ENCODE measurements around the gene EFS.

EFS gene

GRCh38 chr14:23378612-23379220 is 13.7 kb upstream of the EFS start:
- no peak for DNase-seq (ENCODE audit: low read depth in 2 of 2)

- no peak for DNase-seq (ENCODE audit: low read depth in 2 of 2)
Observed at GRCh38 chr14:23377573-23378563, 12.9 kb upstream of the EFS start.

DNA sequence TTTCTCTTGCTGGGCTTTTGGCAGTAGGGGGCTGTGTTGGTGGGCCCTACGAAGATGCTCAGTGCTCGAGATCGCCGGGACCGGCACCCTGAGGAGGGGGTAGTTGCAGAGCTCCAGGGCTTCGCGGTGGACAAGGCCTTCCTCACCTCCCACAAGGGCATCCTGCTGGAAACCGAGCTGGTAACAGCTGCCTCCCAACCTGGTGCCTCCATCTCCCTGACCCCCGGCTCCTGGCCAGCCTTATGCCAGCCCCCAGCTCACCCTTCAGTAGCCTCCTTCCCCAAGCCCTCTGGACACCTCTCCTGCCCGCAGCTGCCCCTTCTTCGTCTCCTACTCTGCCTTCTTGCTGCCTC is 12.2 kb upstream of the EFS start:
- no peak for DNase-seq (ENCODE audit: low read depth in 2 of 2)

DNA sequence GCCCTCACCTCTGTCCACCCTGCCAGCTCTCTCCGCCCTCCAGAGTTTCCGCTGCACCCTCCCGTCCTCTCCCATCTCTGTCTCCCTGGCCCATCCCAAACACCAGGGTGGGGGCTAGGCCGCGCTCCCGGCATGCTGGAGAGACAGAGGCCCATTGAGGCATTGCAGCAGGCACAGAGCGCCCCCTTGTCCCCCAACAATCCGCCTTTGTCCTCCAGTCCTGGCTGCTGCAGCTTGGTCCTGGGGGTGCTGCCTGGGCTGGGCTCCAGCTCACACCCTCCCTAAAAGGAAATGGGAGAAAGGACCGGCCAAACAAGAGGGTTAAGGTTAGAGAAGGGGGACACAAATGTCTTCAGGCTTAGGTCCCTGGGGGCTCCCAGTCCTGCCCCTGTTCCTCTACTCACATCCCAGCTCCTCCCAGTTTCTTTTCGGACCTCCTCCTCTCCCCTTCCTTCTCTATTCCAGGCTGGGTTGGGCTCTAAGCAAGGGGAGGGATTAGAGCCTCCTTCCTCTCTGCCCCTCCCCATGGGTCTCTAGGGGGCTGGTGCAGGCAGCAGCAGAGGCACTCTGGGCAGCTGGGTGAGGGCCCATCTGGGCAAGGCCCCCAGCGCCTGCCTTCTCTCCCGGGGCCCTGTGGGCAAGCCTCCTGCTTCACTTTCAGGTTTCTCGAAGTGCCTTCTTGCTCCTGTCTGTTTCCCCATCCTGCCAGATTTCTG is 11.7 kb upstream of the EFS start, which contains the start of gene CMTM5:
Gene CMTM5 (plus strand): TSS at position 565 of the 716 bp plus-strand sequence. CDS start 206 bp downstream, outside the sequence.
- no peak for DNase-seq (ENCODE audit: low read depth in 2 of 2)

GRCh38 chr14:23375527-23376251 is 10.7 kb upstream of the EFS start:
- no peak for DNase-seq (ENCODE audit: low read depth in 2 of 2)

GRCh38 chr14:23373041-23373440 is 8.1 kb upstream of the EFS start:
- no peak for DNase-seq (ENCODE audit: low read depth in 2 of 2)

- DNase-seq (ENCODE audit: low read depth in 2 of 2), result no peak
Observed at GRCh38 chr14:23372509-23372908, 7.5 kb upstream of the EFS start, which contains the start of gene IL25. Gene IL25 (plus strand): TSS chr14:23372809.

DNA sequence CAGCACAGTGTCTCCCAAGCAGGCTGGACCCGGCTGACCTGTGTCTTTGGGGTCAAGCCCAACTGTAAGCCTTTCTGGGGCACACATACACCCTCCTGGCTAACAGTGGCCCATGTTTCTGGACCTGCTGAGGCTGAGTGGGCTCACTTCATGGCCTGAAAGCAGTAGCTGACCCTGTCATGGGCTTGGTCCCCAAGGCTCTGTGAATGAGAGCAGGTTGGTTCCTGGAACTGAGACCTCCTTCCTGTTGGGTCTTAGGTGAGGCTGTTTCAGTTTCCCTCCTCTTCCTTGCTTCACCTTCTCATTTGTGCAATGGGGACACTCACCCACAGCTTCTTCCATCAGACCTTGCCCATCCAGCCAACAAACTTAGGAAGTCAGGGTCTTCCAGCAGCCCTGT is 6.9 kb upstream of the EFS start:
- no peak for DNase-seq (ENCODE audit: low read depth in 2 of 2)

- DNase-seq (ENCODE audit: low read depth in 2 of 2), result no peak
Observed at GRCh38 chr14:23370221-23370620, 5.2 kb upstream of the EFS start.

DNA sequence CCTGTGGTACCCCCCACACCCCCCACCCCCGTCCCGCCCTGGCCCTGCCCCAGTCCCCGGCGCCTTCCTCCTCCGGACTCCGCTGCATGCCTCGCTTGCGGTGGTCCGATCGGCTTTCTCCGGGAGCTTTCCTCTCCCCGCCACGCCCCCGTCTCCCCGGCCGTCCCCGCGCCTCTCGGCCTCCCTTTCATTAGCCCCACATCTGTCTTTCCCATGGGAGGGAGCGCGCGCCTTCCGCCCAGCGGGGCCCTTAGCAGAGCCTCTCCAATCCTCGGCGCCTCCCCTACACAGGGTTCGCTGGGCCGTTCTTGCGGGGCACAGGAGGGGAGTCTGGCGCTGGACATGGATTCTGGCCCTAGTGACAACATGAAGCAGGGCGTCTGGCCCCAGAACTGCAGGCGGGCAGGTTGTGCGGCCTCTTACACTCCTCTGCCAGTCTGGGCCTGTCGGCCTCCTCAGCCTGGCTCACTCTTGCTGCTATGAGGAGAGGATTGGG is 1.5 kb upstream of the EFS start:
- DNase-seq (ENCODE audit: low read depth in 2 of 2), result no peak

- no peak for DNase-seq (ENCODE audit: low read depth in 2 of 2)
Observed at GRCh38 chr14:23365732-23366425, 907 bp upstream of the EFS start.

- DNase-seq (ENCODE audit: low read depth in 2 of 2), result no peak
Observed at GRCh38 chr14:23364164-23365035, 572 bp downstream of the EFS start.

DNA sequence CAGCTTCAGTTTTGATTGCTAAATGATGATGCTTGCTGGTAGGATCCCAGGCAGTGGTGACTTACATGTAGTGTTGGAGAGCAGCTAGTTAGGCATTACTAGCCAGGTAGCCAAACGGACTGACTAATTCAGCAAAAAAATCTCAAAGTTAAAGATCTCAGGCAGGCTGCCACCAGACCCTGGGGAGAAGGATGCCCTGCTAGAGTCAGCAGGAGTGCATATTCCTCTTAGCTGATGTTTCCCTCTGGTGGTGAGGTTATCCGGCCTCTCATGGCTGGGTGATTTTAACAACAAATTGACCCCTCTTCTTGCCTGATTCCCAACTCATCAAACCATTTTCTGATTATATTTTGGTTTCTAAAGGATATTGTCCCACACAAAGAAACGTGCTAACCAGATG is 2.8 kb downstream of the EFS start:
- no peak for DNase-seq (ENCODE audit: low read depth in 2 of 2)

GRCh38 chr14:23361763-23362162 is 3.2 kb downstream of the EFS start:
- DNase-seq (ENCODE audit: low read depth in 2 of 2), result no peak

DNA sequence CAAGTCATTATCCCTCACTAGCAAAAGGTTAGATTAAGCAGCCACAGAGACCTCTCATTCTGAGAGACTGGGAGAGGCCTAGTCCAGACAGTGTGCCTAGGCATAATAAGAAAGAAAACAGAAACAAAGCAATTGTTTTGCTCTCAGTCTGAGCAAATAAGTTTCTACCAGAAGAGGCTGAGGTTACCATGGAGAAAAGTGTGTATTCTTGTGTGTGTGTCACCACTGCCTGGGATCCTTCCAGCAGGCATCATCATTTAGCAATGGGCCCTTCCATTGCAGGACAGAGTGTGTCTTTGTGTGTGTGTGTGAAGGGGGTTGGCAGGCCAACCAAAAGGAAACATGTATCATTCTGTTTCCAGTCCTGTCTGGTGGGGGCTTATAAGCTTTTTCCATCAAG is 3.7 kb downstream of the EFS start:
- no peak for DNase-seq (ENCODE audit: low read depth in 2 of 2)

DNA sequence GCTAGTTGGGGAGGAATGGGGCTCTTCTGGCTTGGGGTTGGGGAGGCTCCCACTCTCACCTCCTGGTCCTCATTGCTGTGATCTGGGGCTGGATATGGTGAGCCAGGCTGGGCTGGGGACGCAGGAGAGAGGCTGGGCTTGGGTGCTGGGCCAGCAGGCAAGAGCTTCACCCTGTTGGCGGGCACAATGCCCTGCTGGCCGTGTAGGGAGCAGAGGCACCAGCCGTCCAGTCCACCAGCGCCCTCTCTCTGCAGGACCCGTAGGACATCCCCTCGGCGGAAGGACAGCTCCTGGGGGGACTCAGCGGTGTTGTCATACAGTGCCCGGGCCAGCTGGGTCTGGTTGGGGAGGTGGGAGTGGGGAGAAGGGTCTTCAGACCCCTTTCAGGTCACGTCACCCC is 4.5 kb downstream of the EFS start:
- DNase-seq (ENCODE audit: low read depth in 2 of 2), result no peak

DNA sequence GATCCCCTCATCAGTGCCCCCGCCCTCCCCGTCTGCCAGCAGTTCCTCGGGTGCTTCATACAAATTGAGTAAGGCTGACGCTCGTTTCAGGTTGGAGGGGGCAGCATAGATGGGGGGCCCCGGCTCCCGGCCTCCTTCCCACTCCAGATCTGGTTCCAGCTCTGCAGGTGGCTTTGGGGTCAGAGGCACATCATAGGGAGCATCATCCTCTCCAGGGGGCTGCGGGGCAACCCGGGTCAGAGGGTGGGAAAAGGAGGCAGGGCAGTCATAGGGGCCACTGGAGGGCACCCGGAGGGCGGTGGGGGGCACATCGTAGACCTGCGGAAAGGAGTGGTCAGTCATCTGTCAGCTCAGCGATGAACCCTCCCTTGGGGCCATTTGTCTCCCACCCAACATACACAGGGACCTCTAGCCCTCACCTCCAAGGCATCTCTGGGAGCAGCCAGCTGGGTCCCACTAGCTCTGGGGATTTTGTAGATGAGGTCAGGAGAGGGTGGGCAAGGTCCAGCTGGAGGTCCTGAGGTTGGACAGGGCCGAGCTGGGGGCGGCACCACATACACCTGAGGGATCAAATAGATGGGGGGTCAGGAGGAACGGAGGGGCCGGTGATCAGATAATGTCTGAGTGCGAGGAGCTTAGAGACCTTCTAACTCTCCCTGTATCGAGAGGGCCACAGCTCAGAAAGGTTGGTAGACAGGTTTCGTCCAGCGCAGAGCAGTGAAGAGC is 5.1 kb downstream of the EFS start:
- DNase-seq (ENCODE audit: low read depth in 2 of 2), result no peak

DNA sequence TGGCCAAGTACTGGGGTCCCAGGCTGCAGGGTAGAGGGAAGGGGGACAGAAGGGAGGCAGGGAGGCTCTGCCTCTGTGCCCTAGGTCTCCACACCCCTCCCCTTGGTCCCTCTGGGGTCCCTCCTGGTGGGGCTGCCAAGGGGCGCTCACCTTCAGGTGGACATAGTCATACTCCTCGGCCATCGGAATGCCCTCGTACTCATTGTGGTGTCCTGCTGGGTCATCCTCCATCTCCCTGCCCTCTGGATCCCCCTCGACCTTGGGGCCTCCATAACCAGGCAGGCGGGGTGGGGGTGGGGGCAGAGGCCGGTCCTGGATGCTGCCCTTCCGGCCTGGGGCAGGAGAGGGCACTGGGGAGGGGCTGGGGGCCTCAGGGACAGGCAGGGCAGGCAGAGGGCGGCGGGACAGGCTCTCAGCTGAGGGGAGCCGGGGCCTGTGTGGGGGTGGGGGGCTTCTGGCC is 5.8 kb downstream of the EFS start:
- DNase-seq (ENCODE audit: low read depth in 2 of 2), result no peak

DNA sequence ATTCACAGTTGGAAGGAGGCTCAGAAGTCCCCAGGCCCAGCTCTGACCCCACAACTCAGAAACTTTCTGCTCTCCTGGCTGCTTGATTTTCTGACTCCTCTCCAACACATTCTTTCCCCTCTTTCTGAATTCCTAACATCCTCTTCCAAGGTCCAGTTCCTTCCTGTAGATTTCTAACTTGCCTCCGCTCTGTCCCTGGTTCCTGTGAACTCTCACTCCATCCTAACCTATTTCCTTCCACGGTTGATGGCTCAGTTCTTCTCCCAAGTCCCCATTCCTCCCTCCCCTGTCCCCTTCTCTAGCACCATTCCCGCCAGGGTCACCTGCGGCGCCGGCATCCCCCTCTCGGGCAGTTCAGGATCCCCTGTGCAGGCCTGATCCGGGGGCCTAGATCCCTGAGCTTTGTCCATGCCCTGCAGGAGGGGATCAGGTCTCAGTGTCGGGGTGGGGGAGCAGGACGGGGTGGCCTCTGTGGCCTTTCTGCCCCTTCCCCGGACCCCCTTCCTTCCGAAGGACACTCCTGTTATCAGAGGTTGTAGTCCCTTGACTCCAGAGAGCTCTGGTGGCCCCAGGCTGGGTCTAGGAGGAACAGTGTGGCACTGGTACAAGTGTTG is 6.3 kb downstream of the EFS start:
- no peak for DNase-seq (ENCODE audit: low read depth in 2 of 2)

Measured in stimulated activated CD8-positive, alpha-beta memory T cell treated with anti-CD3 and anti-CD28 coated beads, Interleukin-7, amount 100 ng/mL, for 4 hours (primary cell).